Muscle of leg (tissue), 11 donors: ENCODE measurements around the gene ARSB. TPM values are rescaled to one million over a fixed set of nuclear protein-coding genes. Genes with fewer than 3 reads are reported as not detected.

Experiments used
- DNase-seq: peaks from one replicate; pipeline ENCODE4 v3.0.0; 2013
- H3K27ac ChIP-seq: one replicate; pipeline ENCODE4 v1.5.1; 2013; ENCODE audit warnings: mild to moderate bottlenecking, low read length, control low read depth
- H3K27me3 ChIP-seq: one replicate; pipeline ENCODE4 v1.6.1; 2013; ENCODE audit warnings: low read length; ENCODE audit not compliant: control insufficient read depth, insufficient read depth
- H3K36me3 ChIP-seq: one replicate; pipeline ENCODE4 v1.6.1; 2013; ENCODE audit warnings: low read length; ENCODE audit not compliant: control insufficient read depth, insufficient read depth
- H3K4me1 ChIP-seq: one replicate; pipeline ENCODE4 v1.6.1; 2013; ENCODE audit warnings: low read length; ENCODE audit not compliant: control insufficient read depth, insufficient read depth
- H3K4me3 ChIP-seq: one replicate; pipeline ENCODE4 v1.5.1; 2013; ENCODE audit warnings: low read length, control low read depth
- H3K9me3 ChIP-seq: replicated peaks from 2 replicates; pipeline ENCODE4 v1.6.1; 2013; ENCODE audit warnings: low read depth, low read length; ENCODE audit not compliant: control insufficient read depth
- WGBS: methylation state at CpG from one replicate; pipeline ENCODE4 v1.1.5; 2013; ENCODE audit warnings: missing lambda C conversion rate; ENCODE audit not compliant: insufficient coverage; 5-methylcytosine and 5-hydroxymethylcytosine counted together
- polyA plus RNA-seq, 8 donors: library from polyadenylated mRNA; unstranded; fragments of 120-200 nt; gene quantifications; one replicate each; pipeline versions ENCODE4 v1.2.1 to v1.2.3, GENCODE V29; 2013; ENCODE audit warnings: inconsistent platforms in 1 of 8, low replicate concordance in 1 of 8; ENCODE audit not compliant: insufficient read length in 8 of 8, insufficient read depth in 1 of 8
- total RNA-seq: library from RNA; stranded (reverse); fragments of 120-200 nt; gene quantifications from one replicate; pipeline ENCODE4 v1.2.4, GENCODE V29; 2013

Gene ARSB
- total and polyA plus RNA-seq, 9 donors, result 15.2 to 27.6 (median 21.2) TPM

- no peaks in the 10 kb centered on the region for H3K36me3 ChIP-seq
- H3K9me3 ChIP-seq, result no peaks in the 10 kb centered on the region
- H3K4me1 ChIP-seq, result no peaks in the 10 kb centered on the region
- H3K27me3 ChIP-seq, result no peaks in the 10 kb centered on the region
- no peak for DNase-seq
- no peak overlapping the region for H3K4me3 ChIP-seq
- H3K27ac ChIP-seq, result no peak overlapping the region
Observed at GRCh38 chr5:78760770-78761169, 224.3 kb downstream of the ARSB start.

- Histone ChIP-seq H3K36me3 (no peaks in the 10 kb centered on the region), H3K27ac (no peak overlapping the region), H3K4me1 (no peaks in the 10 kb centered on the region), H3K4me3 (no peak overlapping the region), H3K9me3 (no peaks in the 10 kb centered on the region), H3K27me3 (no peaks in the 10 kb centered on the region)
- DNase-seq, result peak; percentile 47
- WGBS, result 89% methylated on average over 3 of the region's 3 CpGs
Observed at GRCh38 chr5:78760366-78760765, 224.7 kb downstream of the ARSB start.

- H3K4me3 ChIP-seq, result no peak overlapping the region
- no CpG with 5 or more reads among the region's 2 CpGs for WGBS
- no peaks in the 10 kb centered on the region for H3K36me3 ChIP-seq
- H3K9me3 ChIP-seq, result no peaks in the 10 kb centered on the region
- H3K4me1 ChIP-seq, result no peaks in the 10 kb centered on the region
- peak; percentile 32 for DNase-seq
- no peaks in the 10 kb centered on the region for H3K27me3 ChIP-seq
- H3K27ac ChIP-seq, result no peak overlapping the region
Observed at GRCh38 chr5:78758169-78758839, 226.8 kb downstream of the ARSB start.

GRCh38 chr5:78757269-78758053 lies 227.6 kb downstream of the ARSB start:
- no peak overlapping the region for H3K27ac ChIP-seq
- peak; percentile 38 for DNase-seq
- no peaks in the 10 kb centered on the region for H3K9me3 ChIP-seq
- H3K36me3 ChIP-seq, result no peaks in the 10 kb centered on the region
- H3K4me3 ChIP-seq, result no peak overlapping the region
- no peaks in the 10 kb centered on the region for H3K27me3 ChIP-seq
- H3K4me1 ChIP-seq, result no peaks in the 10 kb centered on the region
- 100% methylated on average over 3 of the region's 7 CpGs for WGBS

- no peak overlapping the region for H3K27ac ChIP-seq
- no peak overlapping the region for H3K4me3 ChIP-seq
- no peaks in the 10 kb centered on the region for H3K4me1 ChIP-seq
- no peak for DNase-seq
- 88% methylated on average over 2 of the region's 3 CpGs for WGBS
- no peaks in the 10 kb centered on the region for H3K9me3 ChIP-seq
- no peaks in the 10 kb centered on the region for H3K27me3 ChIP-seq
- no peaks in the 10 kb centered on the region for H3K36me3 ChIP-seq
Observed at GRCh38 chr5:78756858-78757257, 228.3 kb downstream of the ARSB start.

- no peak overlapping the region for H3K27ac ChIP-seq
- no peak for DNase-seq
- no peaks in the 10 kb centered on the region for H3K4me1 ChIP-seq
- no peak overlapping the region for H3K4me3 ChIP-seq
- WGBS, result 50% methylated on average over 1 of the region's 2 CpGs
- no peaks in the 10 kb centered on the region for H3K9me3 ChIP-seq
- H3K27me3 ChIP-seq, result no peaks in the 10 kb centered on the region
- H3K36me3 ChIP-seq, result no peaks in the 10 kb centered on the region
Observed at GRCh38 chr5:78755822-78756429, 229.2 kb downstream of the ARSB start.

DNA sequence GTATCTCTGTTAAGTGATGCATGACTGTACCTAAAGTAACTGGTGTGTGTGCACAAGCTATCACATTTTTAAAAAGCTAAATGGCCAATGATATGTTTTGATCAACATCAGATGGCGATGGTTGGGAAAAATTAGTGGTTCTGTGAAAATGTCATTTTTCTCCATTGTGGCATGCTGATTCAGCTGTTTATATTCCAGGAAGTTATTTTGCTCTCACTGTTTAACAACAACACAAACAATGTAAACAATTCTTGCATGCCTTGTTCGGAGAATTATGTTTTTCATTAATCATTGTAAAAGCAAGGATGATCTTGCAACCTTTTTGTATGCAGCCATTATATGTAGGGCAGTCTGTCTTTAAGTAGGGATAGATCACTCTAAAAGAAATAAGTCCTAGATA lies 230.5 kb downstream of the ARSB start:
- Histone ChIP-seq H3K9me3 (no peaks in the 10 kb centered on the region), H3K27me3 (no peaks in the 10 kb centered on the region), H3K4me1 (no peaks in the 10 kb centered on the region), H3K4me3 (no peak overlapping the region), H3K27ac (no peak overlapping the region), H3K36me3 (no peaks in the 10 kb centered on the region)
- no CpG with 5 or more reads among the region's 2 CpGs for WGBS
- no peak for DNase-seq

GRCh38 chr5:78753093-78753531 lies 232.0 kb downstream of the ARSB start:
- Histone ChIP-seq H3K36me3 (no peaks in the 10 kb centered on the region), H3K27ac (no peak overlapping the region), H3K27me3 (no peaks in the 10 kb centered on the region), H3K4me3 (no peak overlapping the region), H3K4me1 (peaks cover under 1% of the 10 kb centered on the region), H3K9me3 (no peaks in the 10 kb centered on the region)
- no peak for DNase-seq
- 85% methylated on average over 3 of the region's 4 CpGs for WGBS

- no peak overlapping the region for H3K27ac ChIP-seq
- no peak overlapping the region for H3K4me3 ChIP-seq
- peaks cover 12% of the 10 kb centered on the region for H3K4me1 ChIP-seq
- no peaks in the 10 kb centered on the region for H3K27me3 ChIP-seq
- no CpG with 5 or more reads among the region's 1 CpG for WGBS
- no peaks in the 10 kb centered on the region for H3K36me3 ChIP-seq
- no peaks in the 10 kb centered on the region for H3K9me3 ChIP-seq
- DNase-seq, result no peak
Observed at GRCh38 chr5:78751872-78752271, 233.2 kb downstream of the ARSB start.

DNA sequence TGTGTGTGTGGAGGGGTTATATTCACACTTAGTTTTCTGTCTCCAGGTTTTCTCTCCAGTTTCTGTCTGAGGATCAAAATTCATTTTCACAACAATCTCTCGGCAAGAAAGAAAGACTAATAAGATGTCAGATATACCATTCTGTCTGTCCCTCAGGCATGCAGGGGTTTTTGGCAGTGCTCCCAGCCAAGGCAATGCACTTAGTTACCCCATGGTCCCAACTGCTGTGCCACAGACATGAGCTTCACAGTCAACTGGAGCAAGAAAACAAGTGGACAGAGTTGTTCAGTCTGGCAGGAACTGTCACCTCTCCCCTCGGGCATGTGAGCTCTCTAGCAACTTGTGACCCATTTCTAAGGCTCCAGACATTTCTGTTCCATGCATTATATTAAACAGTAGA lies 234.8 kb downstream of the ARSB start:
- no peak for DNase-seq
- peaks cover 24% of the 10 kb centered on the region for H3K4me1 ChIP-seq
- no CpG with 5 or more reads among the region's 2 CpGs for WGBS
- H3K4me3 ChIP-seq, result no peak overlapping the region
- no peaks in the 10 kb centered on the region for H3K36me3 ChIP-seq
- no peak overlapping the region for H3K27ac ChIP-seq
- no peaks in the 10 kb centered on the region for H3K9me3 ChIP-seq
- no peaks in the 10 kb centered on the region for H3K27me3 ChIP-seq
